Astrocyte (in vitro differentiated cells and primary cell): ENCODE data around the gene SOX1. TPM values are rescaled to one million over a fixed set of nuclear protein-coding genes. Genes with fewer than 3 reads are reported as not detected.

Experiments used
- DNase-seq: peaks from one replicate; pipeline ENCODE4 v3.0.0-alpha.2; 2010; ENCODE audit warnings: low read depth
- FAIRE-seq: peaks from 2 replicates; lab custom pipeline; 2011; peaks lifted over from hg19 to GRCh38; lab: Jason Lieb, UNC
- H2AFZ ChIP-seq: 2 replicates; pipeline ENCODE4 v1.6.0; 2012; ENCODE audit warnings: low read depth, low read length, inconsistent platforms
- H3K27ac ChIP-seq: 2 replicates; pipeline ENCODE4 v1.5.1; 2011; ENCODE audit warnings: low read depth, low read length, inconsistent platforms
- H3K27me3 ChIP-seq: 2 replicates; pipeline ENCODE4 v1.6.0; 2011; ENCODE audit warnings: low read length, inconsistent platforms; ENCODE audit not compliant: insufficient read depth
- H3K36me3 ChIP-seq: 2 replicates; pipeline ENCODE4 v1.5.1; 2011; ENCODE audit warnings: low read length, inconsistent platforms; ENCODE audit not compliant: insufficient read depth
- H3K4me1 ChIP-seq: 2 replicates; pipeline ENCODE4 v1.5.1; 2011; ENCODE audit warnings: low read length, inconsistent platforms; ENCODE audit not compliant: insufficient read depth
- H3K4me2 ChIP-seq: 2 replicates; pipeline ENCODE4 v1.6.0; 2012; ENCODE audit warnings: low read length, inconsistent platforms
- H3K4me3 ChIP-seq: 2 replicates; pipeline ENCODE4 v1.5.1; 2011; ENCODE audit warnings: low read depth, mild to moderate bottlenecking, low read length, inconsistent platforms; ENCODE audit not compliant: insufficient read depth
- H3K79me2 ChIP-seq: 2 replicates; pipeline ENCODE4 v1.6.0; 2012; ENCODE audit warnings: mild to moderate bottlenecking, low read length, inconsistent platforms; ENCODE audit not compliant: insufficient read depth
- H3K9ac ChIP-seq: 2 replicates; pipeline ENCODE4 v1.6.0; 2012; ENCODE audit warnings: mild to moderate bottlenecking, low read length, inconsistent platforms
- H3K9me3 ChIP-seq: 2 replicates; pipeline ENCODE4 v1.5.1; 2012; ENCODE audit warnings: low read depth, mild to moderate bottlenecking, low read length, inconsistent platforms; ENCODE audit not compliant: insufficient read depth
- H4K20me1 ChIP-seq: 2 replicates; pipeline ENCODE4 v1.6.0; 2012; ENCODE audit warnings: low read length, inconsistent platforms; ENCODE audit not compliant: insufficient read depth
- H3K27ac Mint-ChIP-seq: one replicate; pipeline ENCODE4 v1.8.0; 2021; ENCODE audit warnings: mild to moderate bottlenecking, mixed read lengths; ENCODE audit not compliant: unreplicated experiment
- H3K27me3 Mint-ChIP-seq: one replicate; pipeline ENCODE4 v1.8.0; 2021; ENCODE audit warnings: low read depth, mixed read lengths; ENCODE audit not compliant: unreplicated experiment
- H3K36me3 Mint-ChIP-seq: one replicate; pipeline ENCODE4 v1.8.0; 2021; ENCODE audit warnings: low read depth, mixed read lengths; ENCODE audit not compliant: unreplicated experiment
- H3K4me1 Mint-ChIP-seq: one replicate; pipeline ENCODE4 v1.8.0; 2021; ENCODE audit warnings: low read depth, mixed read lengths; ENCODE audit not compliant: unreplicated experiment
- H3K4me3 Mint-ChIP-seq: one replicate; pipeline ENCODE4 v1.8.0; 2021; ENCODE audit warnings: mild to moderate bottlenecking, moderate library complexity, mixed read lengths; ENCODE audit not compliant: unreplicated experiment
- H3K9me3 Mint-ChIP-seq: one replicate; pipeline ENCODE4 v1.8.0; 2021; ENCODE audit warnings: mild to moderate bottlenecking, mixed read lengths; ENCODE audit not compliant: unreplicated experiment
- CTCF ChIP-seq: IDR thresholded peaks from 2 replicates; pipeline ENCODE4 v1.5.1; 2011; ENCODE audit warnings: low read depth, mild to moderate bottlenecking, inconsistent platforms, low read length, moderate library complexity; ENCODE audit not compliant: insufficient read depth
- EZH2 ChIP-seq: IDR thresholded peaks from 2 replicates; pipeline ENCODE4 v1.6.1; 2012; ENCODE audit warnings: mild to moderate bottlenecking, low read length, inconsistent platforms; ENCODE audit not compliant: insufficient read depth
- total RNA-seq: library from RNA; stranded (reverse); gene quantifications from 2 replicates; pipeline ENCODE4 v1.2.1, GENCODE V29; 2021

SOX1 gene
- total RNA-seq, 1 donor from 2014 or later: not detected

- Histone ChIP-seq H3K9me3 (no peaks in the 10 kb centered on the region), H3K79me2 (no peaks in the 10 kb centered on the region), H4K20me1 (no peaks in the 10 kb centered on the region), H3K36me3 (no peaks in the 10 kb centered on the region), H3K4me3 (no peak overlapping the region), H3K27me3 (peaks cover 16% of the 10 kb centered on the region), H2AFZ (no peak overlapping the region), H3K4me1 (no peaks in the 10 kb centered on the region), H3K27ac (no peak overlapping the region), H3K4me2 (no peak overlapping the region), H3K9ac (no peak overlapping the region)
- Mint-ChIP-seq H3K4me1 (peaks cover 9% of the 10 kb centered on the region), H3K27me3 (peaks cover 81% of the 10 kb centered on the region), H3K9me3 (peaks cover 6% of the 10 kb centered on the region), H3K27ac (no peak overlapping the region), H3K4me3 (no peak overlapping the region), H3K36me3 (peaks cover 2% of the 10 kb centered on the region)
- no peak for DNase-seq
- no peak for TF ChIP-seq CTCF
- TF ChIP-seq EZH2: no peak
- FAIRE-seq: no peak
Measured at GRCh38 chr13:112110479-112110878, 43.5 kb downstream of the SOX1 start.

GRCh38 chr13:112111239-112111857 lies 44.4 kb downstream of the SOX1 start:
- peaks cover 11% of the 10 kb centered on the region for H3K27me3 ChIP-seq
- Mint-ChIP-seq H3K9me3 (peaks cover 5% of the 10 kb centered on the region), H3K27me3 (peaks cover 84% of the 10 kb centered on the region)

More at GRCh38 chr13:112111239-112111857, 44.4 kb downstream of the SOX1 start:
- no peak for DNase-seq
- Mint-ChIP-seq H3K27ac (no peak overlapping the region), H3K4me1 (peaks cover 7% of the 10 kb centered on the region), H3K36me3 (peaks cover 2% of the 10 kb centered on the region), H3K4me3 (no peak overlapping the region)
- no peak overlapping the region for H3K27ac ChIP-seq
- TF ChIP-seq EZH2: no peak
- TF ChIP-seq CTCF: no peak
- H3K4me1 ChIP-seq: no peaks in the 10 kb centered on the region
- no peaks in the 10 kb centered on the region for H3K9me3 ChIP-seq
- H3K9ac ChIP-seq: no peak overlapping the region
- no peaks in the 10 kb centered on the region for H3K36me3 ChIP-seq
- H4K20me1 ChIP-seq: no peaks in the 10 kb centered on the region
- H2AFZ ChIP-seq: no peak overlapping the region
- no peaks in the 10 kb centered on the region for H3K79me2 ChIP-seq
- H3K4me2 ChIP-seq: no peak overlapping the region
- peak; percentile 32 for FAIRE-seq
- no peak overlapping the region for H3K4me3 ChIP-seq
